ENCODE measurements around the gene SLC16A6. TPM values are rescaled to one million over a fixed set of nuclear protein-coding genes. Genes with fewer than 3 reads are reported as not detected.

The SLC16A6 gene
- total RNA-seq, 2 donors from 2014 or later, result 0.64 to 5.5 TPM

Other genes starting within 250 kb of the SLC16A6 start
- gene AMZ2, start 43.1 kb downstream of the SLC16A6 start, total RNA-seq, result 100 to 1,000 TPM; 100 to 112 TPM
- gene ARSG, start 368 bp upstream of the SLC16A6 start, total RNA-seq, result 1 to 10 TPM; 4.8 to 6.3 TPM
- gene WIPI1, start 166.4 kb upstream of the SLC16A6 start, total RNA-seq, result 10 to 100 TPM in 1 of 2 donors, 1 to 10 TPM in 1; 8.6 to 25.6 TPM
- gene PRKAR1A, start 221.3 kb upstream of the SLC16A6 start, total RNA-seq, result 100 to 1,000 TPM; 175 to 186 TPM